NCI-H2171 (cell line): ENCODE results near the gene TRIP4.
"Not testable (repeated sequence)": the region's sequence is repeated elsewhere in the genome, so short reads cannot be mapped to it uniquely, and the experiment has no call there.

Experiments
- DNase-seq: peaks from one replicate; lab custom pipeline; 2025; lab: John Stamatoyannopoulos, UW

TRIP4 gene

DNA sequence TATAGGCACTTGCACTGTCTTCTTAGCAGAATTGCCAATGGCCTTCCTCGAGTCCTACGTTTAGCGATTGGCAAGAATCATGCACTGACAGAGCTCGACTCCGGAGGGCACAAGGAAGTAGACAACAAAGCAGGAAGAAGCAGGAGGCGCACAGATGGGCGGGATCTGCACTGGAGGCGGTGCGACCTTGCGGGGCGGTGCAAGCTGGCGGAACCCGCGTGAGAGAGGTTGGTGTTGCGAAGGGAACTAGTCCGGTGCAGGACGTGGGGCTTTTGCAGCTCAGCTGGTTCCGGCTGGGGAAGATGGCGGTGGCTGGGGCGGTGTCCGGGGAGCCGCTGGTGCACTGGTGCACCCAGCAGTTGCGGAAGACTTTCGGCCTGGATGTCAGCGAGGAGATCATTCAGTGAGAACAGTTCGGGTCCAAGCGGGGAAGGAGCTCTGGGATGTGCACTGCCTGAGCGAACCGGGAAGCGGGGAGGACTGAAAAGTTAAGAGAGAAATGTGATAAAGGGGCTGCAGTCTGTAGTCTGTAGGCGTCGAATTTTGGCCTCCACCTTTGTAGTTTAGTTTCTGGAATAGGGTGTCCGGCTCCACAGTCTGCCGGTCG is at the start of gene TRIP4:
TRIP4 (plus strand) TSS at position 275 of the 607 bp plus-strand sequence; CDS start at position 303, 28 bp downstream.
- peak; percentile 97 for DNase-seq

DNA sequence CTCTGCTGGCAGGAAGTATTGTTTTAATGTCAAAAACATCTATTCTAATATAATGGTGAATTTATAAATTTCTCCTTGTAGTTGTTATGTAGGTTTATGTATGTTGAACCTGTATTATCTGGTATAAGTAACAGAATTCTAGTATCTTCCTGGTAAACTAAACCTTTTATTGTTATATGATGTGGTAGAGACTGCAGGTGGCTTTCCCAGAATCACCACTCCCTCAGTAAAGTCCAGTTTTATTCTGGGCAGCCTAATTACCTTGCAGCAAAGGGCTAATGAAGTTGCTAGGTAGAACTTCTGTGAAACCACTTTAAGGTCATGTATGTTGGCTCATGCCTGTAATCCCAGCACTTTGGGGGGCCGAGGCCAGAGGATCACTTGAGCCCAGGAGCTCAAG is 47.3 kb upstream of the TRIP4 start:
- DNase-seq, result no peak

DNA sequence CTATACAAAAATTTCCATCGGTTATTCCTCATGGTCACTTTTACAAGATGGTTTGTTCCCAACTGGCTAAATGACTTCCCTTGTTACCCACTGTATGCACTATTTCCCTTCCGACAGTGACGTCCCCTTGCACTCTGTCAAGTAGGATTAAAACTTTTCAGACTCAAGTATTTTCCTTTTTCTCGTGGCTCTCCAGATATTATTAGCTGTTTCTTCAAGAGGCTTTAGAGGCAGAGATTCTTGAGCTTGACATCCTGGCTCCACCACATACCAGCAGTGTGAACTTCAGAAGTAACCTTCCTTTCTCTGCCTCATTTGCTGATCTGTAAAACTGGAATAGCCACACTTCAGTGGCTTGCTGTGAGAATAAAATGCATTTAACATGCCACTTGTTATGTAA is 45.7 kb upstream of the TRIP4 start:
- no peak for DNase-seq

DNA sequence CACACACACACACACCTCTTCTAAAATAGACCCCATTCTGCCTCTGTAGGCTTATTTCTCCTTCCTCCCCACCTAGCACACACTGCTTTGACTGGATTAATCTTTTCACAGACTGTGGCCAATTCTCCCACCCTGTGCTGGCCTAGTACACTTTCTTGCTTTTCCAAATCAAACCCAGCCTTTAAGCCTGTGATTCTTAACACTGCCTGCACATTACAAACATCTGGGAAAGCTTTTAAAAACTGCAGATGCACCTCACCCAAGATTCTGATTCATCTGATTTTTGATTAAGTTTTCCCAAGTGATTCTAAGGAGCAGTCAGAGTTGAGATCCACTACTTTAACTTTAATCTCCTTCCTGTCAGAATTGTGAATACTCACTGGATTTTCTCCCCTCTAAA is 44.4 kb upstream of the TRIP4 start:
- no peak for DNase-seq

DNA sequence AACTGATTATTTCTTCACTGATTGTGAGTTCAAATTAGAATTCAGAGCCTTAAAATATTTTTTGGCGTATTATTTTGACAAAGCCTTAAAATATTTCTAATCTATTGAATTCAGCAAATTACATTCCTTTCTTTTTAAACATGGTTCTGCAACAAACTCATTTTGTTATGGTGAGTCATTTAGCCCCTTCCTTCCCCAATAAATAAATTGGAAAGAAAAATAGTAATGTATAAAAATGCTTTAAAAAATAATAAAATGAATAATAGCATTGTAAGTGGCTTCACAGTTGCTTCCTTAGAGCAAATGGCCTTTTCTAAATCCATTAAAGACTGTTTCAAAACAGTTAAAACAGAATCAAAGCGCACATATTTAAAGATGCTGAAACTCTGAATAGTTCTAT is 43.8 kb upstream of the TRIP4 start:
- DNase-seq, result no peak

DNA sequence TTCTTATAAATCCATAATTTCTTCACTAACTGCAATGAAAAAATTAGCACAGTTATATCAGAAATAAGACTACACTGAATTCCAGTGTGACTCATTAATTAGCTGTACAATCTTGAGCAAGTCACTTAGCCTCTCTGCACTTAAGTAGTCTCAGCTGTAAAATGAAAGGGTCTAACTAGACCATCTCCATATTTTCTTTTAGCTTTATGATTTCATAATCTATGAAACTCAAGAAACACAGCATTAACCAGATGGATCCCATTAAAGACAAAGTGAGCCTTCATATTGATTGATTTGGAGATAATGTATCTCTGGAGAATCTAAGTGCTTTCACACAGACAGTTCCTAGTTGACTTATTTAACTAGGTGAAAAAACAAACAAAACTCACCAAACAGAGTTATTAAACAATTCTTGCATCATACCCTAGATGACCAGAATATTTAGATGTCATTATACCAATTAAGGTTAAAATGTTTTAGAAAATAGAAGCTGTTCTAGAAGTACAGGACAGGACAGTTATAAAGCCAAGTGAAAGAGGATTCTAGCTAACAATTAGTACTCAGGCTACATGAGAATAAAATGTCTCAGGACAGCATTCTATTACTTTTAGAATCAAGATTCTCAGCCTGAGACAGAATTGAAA is 42.9 kb upstream of the TRIP4 start:
- DNase-seq, result no peak

- not testable (repeated sequence) for DNase-seq
These were observed 41.4 kb upstream of the TRIP4 start for GRCh38 chr15:64346242-64346641.

- DNase-seq, result no peak
These were observed 39.2 kb upstream of the TRIP4 start for GRCh38 chr15:64348455-64348854.

DNA sequence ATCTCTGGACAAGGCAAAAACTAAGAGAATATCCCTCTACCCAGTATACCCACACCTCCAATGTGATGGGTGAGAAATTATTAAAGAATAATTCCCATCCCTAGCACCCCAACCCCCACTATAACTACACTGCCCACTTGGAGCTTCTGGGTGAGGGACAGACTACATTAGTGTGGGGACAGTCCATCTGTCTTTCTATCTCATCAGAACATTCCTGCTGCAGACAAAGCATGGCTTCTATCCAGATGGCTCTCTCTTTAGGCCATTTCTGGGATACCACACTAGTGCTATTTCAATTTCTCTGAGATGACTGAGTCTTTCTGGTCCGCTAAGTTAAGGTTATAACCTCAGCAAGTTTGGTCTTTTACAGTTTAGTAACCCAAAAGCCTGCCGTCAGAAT is 38.3 kb upstream of the TRIP4 start:
- DNase-seq, result no peak

GRCh38 chr15:64351265-64351664 is 36.4 kb upstream of the TRIP4 start:
- no peak for DNase-seq

DNA sequence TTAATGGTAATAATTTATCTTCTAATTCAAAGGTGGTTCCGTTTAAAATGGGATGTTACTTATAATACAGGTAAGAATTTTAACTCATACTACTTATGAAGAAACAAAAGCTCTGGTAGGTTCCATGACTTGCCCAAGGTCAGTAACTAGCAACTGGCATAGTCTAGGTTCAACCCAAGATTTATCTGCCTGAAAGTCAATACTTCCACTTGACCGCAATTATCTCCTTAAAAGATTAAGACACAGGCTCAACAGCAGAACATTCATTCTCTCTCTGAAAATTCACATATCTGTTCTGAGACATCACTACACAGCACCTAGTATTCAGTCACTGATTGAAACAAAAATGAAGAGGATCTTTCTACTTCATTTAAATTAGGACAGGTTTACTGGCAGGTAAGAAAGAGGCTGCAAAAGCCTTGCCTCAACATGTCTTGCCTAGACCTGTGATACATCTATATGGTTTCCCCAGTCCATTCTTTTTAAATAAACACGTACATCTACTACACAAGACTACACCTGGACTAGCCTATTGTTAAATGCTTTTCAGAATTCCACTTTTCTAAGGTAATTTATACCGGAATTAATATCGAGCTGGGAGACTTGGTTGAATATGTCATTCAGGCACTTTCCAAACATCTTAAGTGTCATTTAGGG is 32.8 kb upstream of the TRIP4 start:
- no peak for DNase-seq

GRCh38 chr15:64355348-64355943 is 32.2 kb upstream of the TRIP4 start:
- peak; percentile 8 for DNase-seq

DNA sequence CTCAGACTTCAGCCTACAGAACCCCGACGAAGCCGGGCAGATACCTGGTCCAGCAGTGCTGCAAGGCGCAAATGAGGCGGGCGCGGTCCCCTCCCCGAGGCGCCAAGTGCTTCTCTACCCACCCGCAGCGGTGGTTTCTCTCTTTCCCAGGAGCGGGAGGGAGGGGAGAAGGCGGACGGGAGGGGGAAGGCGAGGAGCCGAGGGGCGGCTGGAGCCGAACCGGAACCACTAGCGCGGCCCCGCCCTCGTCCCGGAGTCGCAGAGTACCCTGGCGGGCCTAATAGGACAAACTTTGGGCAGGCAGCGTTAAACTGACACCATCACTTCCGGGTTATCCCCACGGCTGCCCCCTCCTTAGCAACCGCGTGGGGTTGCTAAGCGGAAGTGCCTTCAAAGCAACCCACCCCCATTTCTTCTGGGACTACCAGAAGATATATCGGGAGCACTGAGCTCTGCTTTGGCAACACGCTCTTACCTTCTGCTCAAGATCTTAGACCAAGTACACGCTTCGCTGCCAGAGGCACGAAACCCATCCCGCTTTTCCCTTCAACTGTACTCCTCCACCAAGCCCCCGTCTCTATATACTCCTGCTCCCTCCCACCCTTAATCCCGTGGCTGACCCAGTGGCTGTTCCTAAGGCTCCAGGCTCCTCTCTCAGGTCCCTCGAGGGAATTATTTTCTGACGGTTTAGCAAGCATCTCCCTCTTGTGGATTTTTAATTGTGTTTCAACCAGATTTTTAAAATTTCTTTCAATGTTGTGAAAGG is 31.5 kb upstream of the TRIP4 start, which contains the start of gene CSNK1G1:
CSNK1G1 (minus strand) TSS at position 230 of the 766 bp plus-strand sequence. CDS start 55,674 bp downstream, outside the sequence.
- peak; percentile 96 for DNase-seq

DNA sequence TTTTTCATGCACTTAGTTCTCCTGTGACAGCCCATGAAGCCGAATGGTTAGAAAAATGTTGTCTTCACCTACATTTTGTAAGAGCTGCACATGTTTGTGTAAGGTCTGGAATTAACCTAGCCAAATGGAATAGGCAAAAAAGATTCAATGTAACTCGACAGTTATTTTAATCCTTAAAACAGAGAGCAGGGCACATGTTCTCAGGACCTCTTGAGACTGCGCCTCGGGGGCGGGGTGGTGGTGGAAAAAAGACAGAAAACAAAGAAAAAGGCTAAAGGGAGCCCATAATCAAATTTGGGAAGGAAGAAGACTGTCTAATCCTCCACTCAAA is 31.0 kb upstream of the TRIP4 start:
- DNase-seq, result no peak

- no peak for DNase-seq
These were observed 26.4 kb upstream of the TRIP4 start for GRCh38 chr15:64361259-64361658.

GRCh38 chr15:64369078-64369607 is 18.5 kb upstream of the TRIP4 start:
- DNase-seq, result no peak

DNA sequence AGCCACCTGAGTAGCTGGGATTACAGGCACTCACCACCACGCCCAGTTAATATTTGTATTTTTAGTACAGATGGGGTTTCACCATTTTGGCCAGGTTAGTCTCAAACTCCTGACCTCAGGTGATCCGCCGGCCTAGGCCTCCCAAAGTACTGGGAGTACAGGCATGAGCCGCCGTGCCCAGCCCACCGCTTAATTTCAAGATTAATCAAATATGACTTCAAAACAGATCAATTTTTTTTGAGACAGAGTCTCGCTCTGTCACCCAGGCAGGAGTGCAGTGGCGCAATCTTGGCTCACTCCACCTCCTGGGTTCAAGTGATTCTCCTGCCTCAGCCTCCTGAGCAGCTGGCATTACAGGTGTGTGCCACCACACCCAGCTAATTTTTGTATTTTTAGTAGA is 16.3 kb upstream of the TRIP4 start:
- not testable (repeated sequence) for DNase-seq

DNA sequence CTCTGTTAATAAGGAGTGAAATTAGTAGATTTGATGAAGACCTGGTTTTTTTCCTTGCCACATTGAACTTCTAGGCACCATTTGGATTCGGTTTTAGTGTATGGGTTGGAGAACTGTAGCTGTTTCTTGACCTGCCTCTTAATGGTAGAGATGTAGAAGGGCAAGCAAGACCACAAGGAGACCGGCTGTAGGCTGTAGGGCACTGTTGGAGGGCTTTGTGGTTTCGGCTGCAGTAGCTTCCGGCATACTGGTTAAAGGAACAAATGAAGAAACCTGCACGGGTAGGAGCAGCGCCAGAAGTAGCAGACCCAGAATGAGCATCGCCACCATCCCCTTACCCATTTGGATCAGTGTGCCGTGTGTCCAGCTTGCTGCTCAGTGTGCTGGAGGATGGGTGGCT is 14.3 kb upstream of the TRIP4 start:
- no peak for DNase-seq

- peak; percentile 43 for DNase-seq
These were observed 8.2 kb upstream of the TRIP4 start for GRCh38 chr15:64379216-64379960.

DNA sequence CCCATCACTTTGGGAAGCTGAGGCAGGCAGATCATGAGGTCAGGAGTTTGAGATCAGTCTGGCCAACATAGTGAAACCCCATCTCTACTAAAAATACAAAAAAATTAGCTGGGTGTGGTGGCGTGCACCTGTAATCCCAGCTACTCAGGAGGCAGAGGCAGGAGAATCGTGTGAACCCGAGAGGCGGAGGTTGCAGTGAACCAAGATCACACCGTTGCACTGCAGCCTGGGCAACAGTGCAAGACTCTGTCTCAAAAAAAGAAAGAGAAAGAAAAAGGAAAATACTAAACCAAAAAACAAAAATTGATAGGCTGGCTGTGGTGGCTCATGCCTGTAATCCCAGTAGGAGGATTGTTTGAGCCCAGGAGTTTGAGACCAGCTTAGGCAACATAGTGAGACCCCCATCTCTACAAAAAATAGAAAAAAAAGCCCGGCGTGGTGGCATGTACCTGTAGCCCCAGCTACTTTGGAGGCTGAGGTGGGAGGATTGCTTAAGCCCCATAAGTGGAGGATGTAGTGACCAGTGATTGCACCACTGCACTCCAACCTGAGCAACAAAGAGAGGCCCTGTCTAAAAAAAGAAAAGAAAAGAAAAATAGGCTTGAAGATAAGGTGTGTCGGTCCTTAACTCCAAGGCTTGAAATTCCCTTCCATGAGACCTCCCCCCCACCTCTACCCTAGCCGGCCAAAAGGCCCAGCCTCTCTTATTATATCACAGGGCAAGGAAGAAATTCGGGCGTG is 7.3 kb upstream of the TRIP4 start:
- DNase-seq, result not testable (repeated sequence)
